HG02642 (cell line): ENCODE data around the gene ATP6V1C2.

Source experiments
- ATAC-seq: cut with Tn5 transposase; IDR thresholded peaks from one replicate; pipeline ENCODE4 v1.9.1; 2021; ENCODE audit warnings: mild to moderate bottlenecking; ENCODE audit not compliant: unreplicated experiment, poor library complexity

ATP6V1C2 gene

DNA sequence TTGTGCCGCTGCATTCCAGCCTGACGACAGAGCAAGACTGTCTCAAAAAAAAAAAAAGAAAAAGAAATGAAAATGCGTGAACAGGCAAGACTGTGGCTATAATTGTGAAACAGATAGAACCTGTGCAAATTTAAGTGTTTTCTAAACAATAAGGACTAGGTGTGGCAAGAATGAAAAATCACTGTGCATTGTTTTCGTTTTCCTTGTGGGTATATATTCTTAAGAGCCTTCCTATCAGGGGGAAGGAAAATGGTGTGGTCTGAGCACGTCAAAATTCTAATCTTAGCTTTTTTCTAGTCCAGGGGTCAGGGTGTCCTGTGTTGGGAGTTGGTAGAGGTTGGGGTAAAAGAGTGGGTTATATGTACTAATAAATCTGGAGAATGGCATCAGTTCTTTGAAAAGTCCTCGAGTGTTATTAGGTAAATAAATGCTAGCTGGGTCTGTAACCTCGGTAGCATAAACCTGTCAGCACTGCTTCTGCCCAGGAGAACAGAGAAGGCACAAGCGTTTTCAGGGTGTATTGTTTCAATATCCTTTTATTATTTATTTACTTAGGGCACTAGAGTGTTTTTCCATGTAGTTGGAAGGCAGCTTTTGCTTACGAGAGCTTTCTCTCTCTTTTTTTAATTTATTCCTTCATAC, 11.6 kb downstream of the ATP6V1C2 start:
- no peak for ATAC-seq

DNA sequence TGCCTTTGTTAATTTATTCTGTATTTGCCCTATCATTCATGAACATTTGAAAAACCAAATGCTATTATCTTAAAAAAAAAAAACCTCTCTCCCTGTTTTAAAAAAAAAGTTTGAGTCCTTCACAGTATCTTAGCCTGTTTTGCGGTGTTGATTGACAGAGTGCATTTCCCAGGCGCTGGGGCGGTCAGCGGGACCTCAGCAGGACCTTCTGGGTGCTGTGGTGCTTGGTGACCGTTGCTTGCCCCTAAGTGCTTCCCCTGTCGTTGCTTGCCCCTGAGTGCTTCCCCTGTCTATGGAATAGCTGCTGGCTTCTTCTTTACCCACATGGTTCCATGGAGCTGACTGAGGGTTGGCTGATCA, 12.1 kb downstream of the ATP6V1C2 start:
- no peak for ATAC-seq

DNA sequence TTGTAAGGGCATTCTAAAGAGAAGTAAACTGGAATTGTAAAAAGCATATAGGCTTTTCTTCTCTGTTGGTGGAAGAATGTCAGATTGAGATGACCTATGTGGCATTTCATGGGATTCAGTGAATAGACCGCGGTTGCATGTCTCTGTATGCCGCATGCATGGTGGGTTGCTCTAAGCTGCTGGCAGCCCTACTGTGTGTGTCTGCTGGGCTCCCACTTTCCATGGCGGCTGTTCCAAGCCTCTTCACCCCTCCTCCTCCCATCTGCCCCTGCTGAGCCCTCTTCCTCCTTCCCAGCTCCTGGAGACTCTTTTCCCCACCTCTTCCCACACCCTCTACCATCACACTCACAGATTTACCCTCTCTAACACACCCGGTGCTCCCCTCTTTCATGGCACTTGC, 12.6 kb downstream of the ATP6V1C2 start:
- no peak for ATAC-seq

DNA sequence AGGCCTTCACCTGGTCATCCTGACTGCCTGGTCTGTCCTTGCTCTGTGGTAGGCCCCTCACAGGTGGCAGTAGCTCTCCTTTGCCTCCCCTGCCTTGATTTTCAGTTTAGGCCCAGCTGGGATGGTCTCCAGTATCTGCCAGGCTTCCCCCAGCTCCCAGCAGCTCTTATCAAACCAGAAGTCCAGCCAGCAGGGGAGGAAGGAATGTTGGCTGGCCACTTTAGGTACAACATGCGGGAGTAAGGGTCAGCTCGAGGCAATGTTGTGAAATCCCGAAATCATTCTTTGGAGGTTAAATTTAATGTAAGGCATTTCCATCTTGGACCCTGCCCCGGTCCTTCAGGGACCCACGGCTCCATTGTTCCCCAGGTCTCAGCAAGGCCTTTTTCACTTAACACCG, 16.8 kb downstream of the ATP6V1C2 start:
- no peak for ATAC-seq

DNA sequence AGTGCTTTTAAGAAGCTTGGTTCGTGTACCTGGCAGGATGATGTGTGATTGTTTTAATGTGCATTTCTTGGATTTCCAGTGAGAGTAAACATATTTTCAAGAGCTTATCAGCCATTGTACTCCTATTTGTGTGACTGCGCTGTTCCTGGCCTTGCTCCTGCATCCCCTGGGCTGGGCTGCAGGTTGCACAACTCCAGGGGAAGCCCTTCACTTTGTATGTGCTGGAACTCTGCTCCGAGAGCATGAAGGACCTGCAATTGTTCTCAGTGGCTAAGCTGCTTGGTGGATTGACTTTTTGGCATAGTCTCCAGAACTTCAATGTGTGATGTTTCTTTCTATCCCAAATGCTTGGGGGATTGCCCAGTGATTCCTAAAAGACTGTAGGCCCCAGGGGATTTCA, 18.8 kb downstream of the ATP6V1C2 start:
- ATAC-seq: no peak

DNA sequence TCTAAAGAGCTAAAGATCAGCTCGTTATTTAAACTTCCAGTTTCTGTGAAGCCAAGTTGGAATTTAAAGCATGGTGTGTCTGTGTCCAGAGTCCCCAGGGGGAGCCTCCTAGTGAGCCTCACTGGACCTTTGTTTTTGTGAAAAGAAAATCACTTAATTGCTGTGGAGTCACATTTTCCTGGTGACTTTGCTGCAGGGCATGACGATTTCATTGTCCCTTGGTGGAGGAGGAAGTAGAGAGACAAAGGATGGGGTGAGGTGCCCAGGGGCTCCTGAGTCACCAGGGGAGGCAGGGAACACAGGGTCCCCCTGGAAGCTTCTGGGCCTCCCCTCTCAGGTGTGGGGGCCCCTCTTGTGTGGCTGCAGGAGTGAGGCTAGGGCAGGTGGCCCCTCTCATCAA, 19.7 kb downstream of the ATP6V1C2 start:
- ATAC-seq: no peak

DNA sequence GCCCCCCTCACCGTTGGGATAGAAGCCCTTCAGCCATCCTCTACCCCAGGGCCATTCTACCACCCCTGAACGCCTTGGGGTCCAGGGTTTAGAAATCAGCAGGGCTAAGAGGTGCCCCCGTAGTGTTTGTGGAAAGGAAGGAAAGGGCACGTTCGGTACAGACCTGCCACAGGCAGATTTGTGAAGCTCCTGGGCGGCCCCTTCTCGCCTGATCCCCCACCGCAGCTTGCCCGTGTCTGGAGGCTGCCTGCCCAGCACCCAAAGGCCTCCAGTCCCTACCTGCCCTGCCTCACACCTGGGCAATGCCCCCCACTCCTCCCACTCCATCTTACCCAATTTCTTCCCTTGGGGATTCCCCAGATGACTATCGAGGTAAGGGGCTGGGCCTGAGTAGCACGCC, 21.2 kb downstream of the ATP6V1C2 start:
- ATAC-seq: no peak

DNA sequence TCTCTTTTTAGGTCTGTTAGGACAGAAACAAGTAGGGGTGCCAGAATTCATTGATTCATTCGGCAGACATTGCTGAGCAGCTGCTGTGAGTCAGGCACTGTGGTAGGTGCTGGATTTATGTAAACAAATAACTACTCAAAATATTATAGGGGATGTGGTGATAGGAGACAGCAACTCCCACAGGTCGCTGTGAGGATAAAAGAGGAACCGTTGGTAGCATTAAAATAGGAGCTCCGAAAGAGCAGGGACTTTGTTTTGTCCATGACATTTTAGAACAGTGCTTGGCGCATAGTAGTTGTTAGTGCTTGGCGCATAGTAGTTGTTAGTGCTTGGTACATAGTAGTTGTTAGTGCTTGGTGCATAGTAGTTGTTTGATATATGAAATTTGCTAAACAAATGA, 29.2 kb downstream of the ATP6V1C2 start:
- ATAC-seq: no peak

DNA sequence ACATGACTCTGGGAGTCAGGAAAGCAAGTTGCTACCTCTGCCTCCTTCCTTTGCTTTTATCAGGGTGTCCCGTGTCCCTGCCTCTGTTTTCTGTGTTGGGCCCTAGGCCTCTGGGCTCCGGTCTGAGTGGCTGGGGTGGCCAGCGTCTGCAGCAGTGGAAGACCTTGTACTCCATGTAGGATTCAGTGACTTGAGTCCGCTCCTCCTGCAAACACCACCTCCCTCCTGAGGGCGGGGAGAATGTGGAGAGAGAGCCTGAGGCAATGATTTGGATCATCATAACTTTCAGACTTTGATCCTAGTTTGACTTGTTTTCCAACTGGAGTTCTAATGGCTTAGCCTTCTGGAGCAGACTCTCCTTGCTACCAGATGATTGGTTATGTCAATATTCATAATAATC, 30.8 kb downstream of the ATP6V1C2 start:
- no peak for ATAC-seq

DNA sequence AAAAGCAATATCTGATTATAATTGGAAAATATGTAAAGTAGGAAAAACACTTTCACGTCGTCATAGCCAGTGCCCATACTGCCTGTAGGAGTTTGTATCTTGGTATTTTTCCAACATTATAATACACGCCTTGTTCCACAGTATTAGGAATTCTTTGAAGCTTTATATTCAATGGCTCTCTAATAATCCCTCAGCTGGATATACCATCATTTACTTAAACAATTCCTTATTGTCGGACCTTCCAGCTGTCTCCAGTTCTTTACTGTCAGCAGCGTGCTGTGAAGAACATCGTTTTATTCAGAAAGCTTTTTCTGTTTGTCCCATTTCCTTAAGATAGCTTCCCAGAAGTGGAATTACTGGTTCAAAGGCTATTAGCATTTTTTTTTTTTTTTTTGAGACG, 31.7 kb downstream of the ATP6V1C2 start:
- no peak for ATAC-seq

DNA sequence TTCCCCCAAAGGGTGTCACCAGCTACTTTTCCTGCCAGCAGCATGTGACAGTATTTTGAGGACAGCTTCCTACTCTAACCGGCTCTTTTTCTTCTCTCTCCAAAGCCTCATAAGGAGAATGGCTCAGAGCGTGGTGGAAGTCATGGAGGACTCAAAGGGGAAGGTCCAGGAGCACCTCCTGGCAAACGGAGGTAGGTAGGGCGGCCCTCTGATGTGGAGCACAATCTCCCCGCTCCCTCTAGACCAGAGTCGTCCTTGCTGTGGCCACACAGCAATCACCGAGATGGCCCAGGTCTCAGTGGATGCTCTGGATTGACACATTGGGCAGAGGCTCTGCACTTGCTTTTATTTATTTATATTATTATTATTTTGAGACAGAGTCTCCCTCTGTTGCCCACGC, 32.4 kb downstream of the ATP6V1C2 start:
- ATAC-seq: no peak

DNA sequence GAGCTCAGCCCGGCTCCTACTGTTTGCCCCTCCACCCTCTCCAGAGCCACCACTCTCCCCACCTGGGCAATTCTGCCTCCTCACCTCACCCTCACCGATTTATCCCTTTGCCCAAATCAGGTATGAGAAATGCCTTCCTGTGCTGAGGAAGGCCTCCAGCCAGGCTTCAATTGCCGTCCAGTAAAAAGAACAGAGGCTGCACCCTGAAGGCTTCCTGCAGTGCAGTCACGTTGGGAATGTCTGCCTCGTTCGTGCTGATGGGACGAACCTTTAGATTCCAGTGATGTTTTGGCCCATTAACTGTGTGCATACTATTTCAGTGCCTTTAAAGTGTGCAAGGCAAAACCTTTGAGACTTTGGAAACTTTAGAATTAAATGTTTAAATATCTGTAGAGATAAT, 34.2 kb downstream of the ATP6V1C2 start:
- ATAC-seq: no peak

DNA sequence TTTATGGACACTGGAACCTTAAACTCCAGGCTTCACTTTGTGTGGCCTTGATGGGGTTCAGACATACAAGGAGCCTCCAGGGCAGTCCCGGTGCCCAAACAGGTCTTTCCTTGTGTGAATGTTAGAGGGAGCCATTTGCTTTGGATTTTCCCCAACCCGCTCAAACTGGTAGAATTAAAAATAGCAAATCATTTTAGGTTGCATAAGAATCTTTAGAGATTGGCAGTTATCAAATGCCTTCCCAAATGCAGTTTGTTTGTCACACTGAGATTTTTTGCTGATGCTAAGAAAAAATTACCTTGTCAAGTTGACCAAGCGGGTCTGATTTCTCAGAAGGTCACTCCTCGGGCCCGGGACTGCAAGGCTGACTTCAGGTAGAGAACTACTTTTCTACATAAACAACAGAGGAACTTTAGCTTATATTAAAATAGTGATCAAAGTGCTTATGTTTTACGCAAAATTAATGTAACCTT, 36.4 kb downstream of the ATP6V1C2 start:
- ATAC-seq: no peak

DNA sequence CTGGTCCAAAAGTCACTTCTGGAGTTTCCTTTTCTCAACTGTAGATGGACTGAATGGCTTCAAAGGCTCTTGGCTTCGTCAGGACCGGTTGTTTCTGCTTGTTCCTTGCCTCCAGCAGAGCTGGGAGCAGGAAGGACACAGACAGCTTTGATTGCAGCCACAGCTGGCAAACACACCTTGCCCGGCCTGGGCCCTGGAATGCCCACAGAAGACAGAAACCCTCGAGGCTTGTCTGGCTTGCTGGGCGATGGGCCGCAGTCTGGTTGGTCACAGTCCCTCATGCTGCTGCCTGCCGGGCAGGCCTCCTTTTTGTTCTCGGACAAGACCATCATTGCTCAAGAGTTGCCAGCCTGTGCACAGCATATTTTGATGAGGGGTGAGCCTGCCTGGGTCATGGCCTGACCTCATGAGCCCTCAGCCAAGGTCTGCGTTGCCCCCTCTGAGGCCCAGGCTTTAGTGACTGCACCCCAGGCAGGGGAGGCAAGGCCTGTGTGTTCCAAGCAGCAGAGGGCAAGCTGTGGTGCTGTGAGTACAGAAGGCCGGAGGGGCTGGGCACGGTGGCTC, 37.8 kb downstream of the ATP6V1C2 start:
- ATAC-seq: no peak

DNA sequence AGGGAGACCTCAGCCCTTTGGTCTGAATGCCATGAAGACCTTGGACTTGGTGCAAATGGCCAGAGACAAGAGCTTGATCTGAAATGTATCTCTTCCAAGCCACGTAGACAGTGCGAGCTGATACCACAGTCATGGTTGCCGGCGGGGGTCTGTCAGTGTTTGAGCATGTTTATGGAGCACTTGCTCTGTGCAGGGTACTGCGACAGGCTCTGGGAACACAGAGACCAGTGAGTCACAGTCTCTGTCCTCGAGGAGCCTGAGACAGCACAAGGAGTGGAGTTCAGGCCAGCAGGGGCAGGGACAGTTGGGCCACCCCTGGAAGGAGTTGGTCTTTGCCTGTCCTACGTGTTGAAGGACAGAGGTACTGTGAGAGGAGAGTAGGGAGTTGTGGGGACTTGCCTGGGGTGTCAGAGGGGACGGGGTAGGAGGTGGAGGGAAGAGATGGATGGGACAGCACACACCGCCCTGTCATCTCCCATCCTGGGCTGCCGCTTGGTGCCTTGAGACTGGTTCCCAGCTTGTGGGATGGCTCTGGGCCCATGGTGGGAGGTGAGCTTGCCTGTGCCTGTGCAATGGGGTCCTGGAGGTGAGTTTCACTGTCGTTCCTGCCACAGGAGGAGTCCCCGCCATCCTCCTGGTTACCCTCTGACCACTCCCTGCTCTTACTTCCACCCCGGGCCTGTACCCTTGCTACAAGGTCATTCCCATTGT, 39.5 kb downstream of the ATP6V1C2 start:
- no peak for ATAC-seq

DNA sequence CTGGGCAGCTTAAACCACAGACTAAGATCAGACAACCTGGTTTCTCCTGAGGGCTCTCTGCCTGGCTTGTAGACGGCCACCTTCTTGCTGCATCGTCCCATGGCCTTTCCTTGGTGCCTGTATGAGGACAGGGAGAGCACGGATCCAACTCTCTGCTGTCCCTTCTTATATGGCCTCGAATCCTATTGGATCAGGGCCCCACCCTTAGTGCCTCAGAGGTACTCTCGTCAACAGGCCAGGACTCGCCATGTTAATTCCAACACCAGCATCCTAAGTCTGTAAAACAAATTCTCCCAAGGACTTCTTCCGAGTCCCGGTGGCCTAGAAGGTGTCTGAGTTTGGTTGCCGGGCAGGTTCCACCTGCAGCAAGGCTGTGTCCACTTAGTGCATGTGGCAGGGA, 40.2 kb downstream of the ATP6V1C2 start:
- ATAC-seq: no peak

DNA sequence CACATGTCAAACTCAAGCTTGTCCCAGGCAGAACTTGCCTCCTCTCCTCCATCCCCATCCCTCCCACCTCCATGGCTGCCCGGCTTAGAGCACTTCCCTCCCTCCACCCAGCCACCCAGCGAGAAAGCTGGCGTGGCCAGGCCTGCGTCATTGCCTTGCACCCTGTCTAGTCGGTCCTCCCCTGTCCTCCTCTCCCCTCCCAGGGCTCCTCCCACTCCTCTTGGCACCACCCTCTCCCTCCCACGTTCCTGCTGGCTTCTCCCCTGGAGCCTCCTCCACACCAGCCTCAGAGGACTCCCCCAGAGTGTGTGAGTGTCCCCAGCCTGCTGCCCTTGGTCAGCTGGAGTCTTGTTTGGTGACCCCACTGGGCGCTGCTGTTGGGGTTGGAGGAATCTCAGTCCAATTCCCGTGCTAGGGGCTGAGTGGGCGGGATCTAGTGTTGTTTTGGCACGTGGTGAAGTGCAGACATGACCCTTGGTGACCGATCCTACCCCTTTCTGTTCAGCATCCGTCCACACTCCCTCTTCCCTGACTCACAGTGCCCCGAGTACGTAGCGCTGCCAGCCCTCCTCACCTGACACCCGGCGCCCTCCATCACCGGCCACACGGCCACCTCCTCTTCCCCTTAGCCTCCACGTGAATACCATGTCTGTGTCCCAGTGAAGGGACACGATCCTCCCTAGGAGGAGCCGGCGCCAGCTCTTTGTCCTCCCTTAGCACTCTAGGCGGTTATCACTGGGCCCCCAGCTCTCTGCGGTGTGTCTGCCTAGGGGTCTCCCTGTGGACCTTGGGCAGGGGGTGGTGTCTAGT, 41.4 kb downstream of the ATP6V1C2 start:
- no peak for ATAC-seq

DNA sequence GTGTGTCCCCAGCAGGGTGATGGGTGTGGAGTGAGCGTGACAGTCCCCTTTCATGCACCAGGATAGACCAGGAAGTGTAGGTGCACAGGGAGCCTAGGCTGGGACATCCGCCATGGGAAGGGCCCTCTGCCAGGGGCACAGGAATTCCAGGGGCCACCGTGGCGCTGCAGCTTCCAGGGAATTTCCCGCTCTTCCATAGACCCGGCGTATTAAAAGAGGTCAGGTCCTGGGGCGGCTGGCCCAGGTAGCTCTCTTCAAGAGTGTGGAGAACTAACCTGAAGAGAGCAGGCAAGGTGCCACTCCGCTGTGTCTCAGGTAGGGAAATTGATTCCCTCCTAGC, 42.0 kb downstream of the ATP6V1C2 start:
- no peak for ATAC-seq

DNA sequence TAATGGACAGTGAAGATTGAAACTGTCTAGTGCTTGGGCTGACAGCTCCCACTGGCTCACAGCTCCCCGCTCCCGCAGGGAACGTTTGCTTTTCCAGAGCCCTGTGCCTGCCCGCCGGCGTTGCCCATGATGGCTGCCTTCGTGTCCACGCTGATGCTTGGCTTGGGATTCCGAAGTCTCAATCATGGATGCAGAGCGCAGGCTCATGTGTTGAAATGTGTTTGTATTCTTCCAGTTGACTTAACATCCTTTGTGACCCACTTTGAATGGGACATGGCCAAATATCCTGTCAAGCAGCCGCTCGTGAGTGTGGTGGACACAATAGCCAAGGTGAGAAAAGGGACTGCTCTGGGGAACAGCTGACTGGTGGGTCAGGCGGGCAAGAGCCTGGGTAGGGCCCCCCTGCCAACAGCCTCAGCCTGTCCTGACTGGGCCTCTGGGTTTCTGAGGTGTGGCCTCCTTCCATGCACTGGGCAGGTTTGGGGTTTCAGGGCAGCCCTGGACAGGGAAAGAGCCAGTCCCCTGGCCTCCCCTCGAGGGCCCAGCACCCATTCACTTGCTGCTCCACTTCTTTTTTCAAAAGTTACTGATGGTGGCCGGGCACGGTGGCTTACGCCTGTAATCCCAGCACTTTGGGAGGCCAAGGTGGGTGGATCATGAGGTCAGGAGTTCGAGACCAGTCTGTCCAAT, 42.8 kb downstream of the ATP6V1C2 start:
- no peak for ATAC-seq

DNA sequence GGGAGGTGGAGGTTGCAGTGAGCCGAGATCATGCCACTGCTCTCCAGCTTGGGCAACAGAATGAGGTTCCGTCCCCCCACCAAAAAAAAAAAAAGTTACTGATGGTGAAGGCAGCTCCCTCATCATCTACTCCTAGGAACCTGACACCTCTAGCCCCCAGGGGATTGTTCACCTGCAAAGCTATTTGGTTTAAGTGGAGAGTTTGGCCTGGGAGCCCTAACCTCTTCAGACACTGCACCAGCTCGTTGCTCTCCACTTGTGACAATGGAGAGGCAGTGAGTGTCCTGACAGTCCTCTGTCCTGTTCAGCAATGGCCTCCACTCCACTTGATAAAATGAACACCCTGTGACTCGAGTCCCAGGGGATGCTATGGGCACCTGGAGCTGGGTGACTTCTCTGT, 43.5 kb downstream of the ATP6V1C2 start:
- ATAC-seq: no peak

DNA sequence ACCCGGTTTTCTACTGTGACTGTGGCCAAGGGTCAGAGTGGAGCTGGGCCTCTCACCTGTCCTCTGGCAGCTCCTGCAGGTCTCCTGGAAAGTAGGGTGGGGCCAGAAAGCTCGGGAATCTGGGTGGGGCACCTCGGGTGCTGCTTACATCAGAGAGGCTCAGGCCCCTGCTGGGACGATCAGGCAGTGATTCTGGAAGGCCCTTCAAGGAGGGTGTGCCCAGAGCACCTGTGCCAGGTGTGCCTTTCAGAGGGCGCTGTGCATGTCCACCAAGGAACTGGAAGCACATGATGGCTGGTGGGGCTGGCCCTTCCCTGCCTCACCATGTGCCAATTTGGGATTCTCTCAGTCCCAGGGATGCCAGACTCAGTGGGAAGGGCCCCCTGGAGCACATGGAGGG, 44.0 kb downstream of the ATP6V1C2 start:
- no peak for ATAC-seq
